Measurements from ENCODE around the gene ARL15. TPM values are rescaled to one million over a fixed set of nuclear protein-coding genes. Genes with fewer than 3 reads are reported as not detected.

ARL15 gene
- total and polyA plus RNA-seq, 2 donors (not counting 3 experiments of a cell fraction or from before 2014, with no cell fraction given): 11.9 to 24.4 TPM

DNA sequence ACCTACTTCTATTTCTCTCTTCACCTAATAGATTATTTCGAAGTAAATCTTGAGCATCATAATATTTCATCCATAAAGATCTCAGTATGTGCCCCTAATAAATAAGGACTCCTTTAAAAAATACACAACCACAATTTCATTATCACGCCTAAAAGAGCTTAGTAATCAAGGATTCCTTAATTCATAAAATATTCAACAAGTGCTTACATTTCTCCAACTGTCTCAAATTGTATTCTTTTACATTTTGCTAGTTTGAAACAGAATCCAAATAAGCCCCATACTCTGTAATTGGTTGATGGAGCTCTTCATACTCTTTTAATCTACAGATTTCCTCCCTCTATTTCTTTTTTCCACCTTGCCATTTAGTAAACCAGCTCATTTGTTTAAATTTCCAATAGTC lies 432.4 kb downstream of the ARL15 start:
- POLR2A ChIA-PET: no interaction called here

More for the DNA sequence above, 432.4 kb downstream of the ARL15 start:
- DNase-seq (ENCODE audit: low read depth, low spot score) (no peak), FAIRE-seq (no peak)
- Histone ChIP-seq H3K27me3 (ENCODE audit: control insufficient read depth in 2 of 2, insufficient read depth in 2 of 2, low read length in 2 of 2) (no peaks in the 10 kb centered on the region), H3K4me3 (replicated peaks in 1 of 3; ENCODE audit: insufficient read depth in 1 of 3, low read depth in 1 of 3, low read length in 3 of 3) (no peak overlapping the region), H3K9me3 (replicated peaks; ENCODE audit: control insufficient read depth, insufficient read depth, low read length) (no peaks in the 10 kb centered on the region), H4K20me1 (replicated peaks; ENCODE audit: control insufficient read depth, extremely low read depth, insufficient read depth, low read length) (no peaks in the 10 kb centered on the region), H3K4me1 (ENCODE audit: control insufficient read depth, extremely low read depth, insufficient read depth, low read length) (no peaks in the 10 kb centered on the region), H3K4me2 (ENCODE audit: insufficient read depth, low read length) (no peak overlapping the region), H3K27ac (ENCODE audit: insufficient read depth, low read depth, low read length) (no peak overlapping the region), H3K9me1 (replicated peaks; ENCODE audit: control insufficient read depth, extremely low read depth, insufficient read depth, low read length) (no peaks in the 10 kb centered on the region), H2AFZ (ENCODE audit: low read depth, low read length) (no peak overlapping the region), H3K79me2 (ENCODE audit: control insufficient read depth, insufficient read depth, low read length) (no peaks in the 10 kb centered on the region), H3K36me3 (ENCODE audit: control insufficient read depth in 2 of 2, extremely low read depth in 1 of 2, insufficient read depth in 2 of 2, low read length in 2 of 2) (no peaks in the 10 kb centered on the region), H3K9ac (replicated peaks; ENCODE audit: extremely low read depth, insufficient read depth, low read length) (no peak overlapping the region)
- no TSS peak for BruUV-seq (replicated peaks)
- TF ChIP-seq, protein P1, sequence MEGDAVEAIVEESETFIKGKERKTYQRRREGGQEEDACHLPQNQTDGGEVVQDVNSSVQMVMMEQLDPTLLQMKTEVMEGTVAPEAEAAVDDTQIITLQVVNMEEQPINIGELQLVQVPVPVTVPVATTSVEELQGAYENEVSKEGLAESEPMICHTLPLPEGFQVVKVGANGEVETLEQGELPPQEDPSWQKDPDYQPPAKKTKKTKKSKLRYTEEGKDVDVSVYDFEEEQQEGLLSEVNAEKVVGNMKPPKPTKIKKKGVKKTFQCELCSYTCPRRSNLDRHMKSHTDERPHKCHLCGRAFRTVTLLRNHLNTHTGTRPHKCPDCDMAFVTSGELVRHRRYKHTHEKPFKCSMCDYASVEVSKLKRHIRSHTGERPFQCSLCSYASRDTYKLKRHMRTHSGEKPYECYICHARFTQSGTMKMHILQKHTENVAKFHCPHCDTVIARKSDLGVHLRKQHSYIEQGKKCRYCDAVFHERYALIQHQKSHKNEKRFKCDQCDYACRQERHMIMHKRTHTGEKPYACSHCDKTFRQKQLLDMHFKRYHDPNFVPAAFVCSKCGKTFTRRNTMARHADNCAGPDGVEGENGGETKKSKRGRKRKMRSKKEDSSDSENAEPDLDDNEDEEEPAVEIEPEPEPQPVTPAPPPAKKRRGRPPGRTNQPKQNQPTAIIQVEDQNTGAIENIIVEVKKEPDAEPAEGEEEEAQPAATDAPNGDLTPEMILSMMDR (IDR thresholded peaks at IDR 0.05; ENCODE audit: extremely low read depth in 1 of 2, insufficient read depth in 1 of 2, low read depth in 1 of 2, low read length in 2 of 2): no peak
- TF ChIP-seq EZH2 (IDR thresholded peaks at IDR 0.05; ENCODE audit: borderline replicate concordance, low read depth, low read length, severe bottlenecking) (no peak), MYC (IDR thresholded peaks at IDR 0.05; ENCODE audit: low read depth, low read length) (no peak), POLR2AphosphoS5 (IDR thresholded peaks at IDR 0.05; ENCODE audit: insufficient read depth, low read depth, low read length) (no peak), JUN (IDR thresholded peaks at IDR 0.05; ENCODE audit: borderline replicate concordance, insufficient read depth, insufficient read length, low read depth) (no peak), GATA2 (IDR thresholded peaks at IDR 0.05; ENCODE audit: insufficient read depth, insufficient read length, low read depth, low read length) (no peak), FOS (IDR thresholded peaks at IDR 0.05; ENCODE audit: borderline replicate concordance, insufficient read depth, low read length) (no peak), POLR2A (IDR thresholded peaks at IDR 0.05; ENCODE audit: low read depth, low read length) (no peak)
- TF ChIP-seq, protein P2, sequence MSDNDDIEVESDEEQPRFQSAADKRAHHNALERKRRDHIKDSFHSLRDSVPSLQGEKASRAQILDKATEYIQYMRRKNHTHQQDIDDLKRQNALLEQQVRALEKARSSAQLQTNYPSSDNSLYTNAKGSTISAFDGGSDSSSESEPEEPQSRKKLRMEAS (IDR thresholded peaks at IDR 0.05; ENCODE audit: insufficient read depth, insufficient read length): no peak
- intact Hi-C loops (cut with micrococcal nuclease): loop anchor here (10.0 kb wide), 1 partner anchor 613 kb away; no protein-coding TSS in a partner anchor
- CTCF ChIA-PET: interaction anchor here (0.9 to 1.6 kb wide), 2 partner anchors 9 to 11 kb away, joined by 3 to 4 read pairs; no protein-coding TSS in a partner anchor
- dilution Hi-C loops (cut with MboI; ENCODE audit: extremely low pct_ligation_motif_present, low sequenced_read_pairs): no loop called here

All from endothelial cell of umbilical vein (primary cell).